Keratinocyte (primary cell): ENCODE data around the gene NFATC2. TPM values are rescaled to one million over a fixed set of nuclear protein-coding genes. Genes with fewer than 3 reads are reported as not detected.

ENCODE experiments used
- DNase-seq: peaks from one replicate; pipeline ENCODE4 v3.0.0-alpha.2; 2011; ENCODE audit warnings: low read depth, missing footprints, low spot score
- FAIRE-seq: peaks from 2 replicates; lab custom pipeline; 2011; peaks lifted over from hg19 to GRCh38; lab: Jason Lieb, UNC
- H2AFZ ChIP-seq: 2 replicates; pipeline ENCODE4 v1.6.0; 2012; ENCODE audit warnings: low read length, control low read depth, inconsistent platforms; ENCODE audit not compliant: control insufficient read depth
- H3K27ac ChIP-seq: 2 replicates; pipeline ENCODE4 v1.5.1; 2011; ENCODE audit warnings: low read length; ENCODE audit not compliant: control insufficient read depth, insufficient read depth
- H3K27me3 ChIP-seq: 3 replicates; pipeline ENCODE4 v1.6.0; 2011; ENCODE audit warnings: low read length; ENCODE audit not compliant: control insufficient read depth, insufficient read depth; ENCODE audit errors: extremely low read depth
- H3K36me3 ChIP-seq, 2 experiments: 2 replicates in 1 of 2; 3 replicates in 1 of 2; pipeline ENCODE4 v1.5.1; 2011; ENCODE audit warnings: low read length in 2 of 2, mild to moderate bottlenecking in 1 of 2; ENCODE audit not compliant: control insufficient read depth in 2 of 2, insufficient read depth in 2 of 2; ENCODE audit errors: extremely low read depth in 1 of 2
- H3K4me1 ChIP-seq: 3 replicates; pipeline ENCODE4 v1.5.1; 2011; ENCODE audit warnings: low read length; ENCODE audit not compliant: control insufficient read depth, insufficient read depth; ENCODE audit errors: extremely low read depth
- H3K4me2 ChIP-seq: 3 replicates; pipeline ENCODE4 v1.6.0; 2011; ENCODE audit warnings: low read depth, low read length; ENCODE audit not compliant: control insufficient read depth, insufficient read depth; ENCODE audit errors: extremely low read depth
- H3K4me3 ChIP-seq, 3 experiments: fragments of 200-600 bp in 1 of 3; sonication (generic) in 1 of 3; 2 replicates in 2 of 3; 3 replicates in 1 of 3; pipeline ENCODE4 v1.5.1; 2011 to 2016; ENCODE audit warnings: low read length in 3 of 3, mild to moderate bottlenecking in 3 of 3, control low read depth in 2 of 3, inconsistent platforms in 1 of 3, low read depth in 1 of 3, mixed read lengths in 1 of 3, mixed run types in 1 of 3, moderate library complexity in 1 of 3; ENCODE audit not compliant: control insufficient read depth in 2 of 3, insufficient read depth in 2 of 3; ENCODE audit errors: extremely low read depth in 1 of 3
- H3K79me2 ChIP-seq: 2 replicates; pipeline ENCODE4 v1.6.0; 2012; ENCODE audit warnings: low read length; ENCODE audit not compliant: control insufficient read depth, insufficient read depth
- H3K9ac ChIP-seq: 3 replicates; pipeline ENCODE4 v1.6.0; 2011; ENCODE audit warnings: low read length; ENCODE audit not compliant: control insufficient read depth, insufficient read depth; ENCODE audit errors: extremely low read depth
- H3K9me1 ChIP-seq: 3 replicates; pipeline ENCODE4 v1.6.0; 2011; ENCODE audit warnings: low read length; ENCODE audit not compliant: control insufficient read depth, insufficient read depth; ENCODE audit errors: extremely low read depth
- H3K9me3 ChIP-seq: 2 replicates; pipeline ENCODE4 v1.5.1; 2012; ENCODE audit warnings: low read depth, low read length; ENCODE audit not compliant: control insufficient read depth
- H4K20me1 ChIP-seq: 3 replicates; pipeline ENCODE4 v1.6.0; 2011; ENCODE audit warnings: low read length; ENCODE audit not compliant: control insufficient read depth, insufficient read depth; ENCODE audit errors: extremely low read depth
- EZH2 ChIP-seq: IDR thresholded peaks from one replicate; pipeline ENCODE4 v1.6.1; 2012; ENCODE audit warnings: inconsistent platforms, mild to moderate bottlenecking, low read length, moderate library complexity
- dilution Hi-C: fragments of 300-500 bp; cut with MboI; formaldehyde crosslinking; loops from one replicate; pipeline ENCODE4 v1.7.0; 2020; ENCODE audit warnings: low sequenced_read_pairs; ENCODE audit not compliant: extremely low pct_ligation_motif_present
- polyA plus RNA-seq, 5 experiments: library from polyadenylated mRNA; depleted of rRNA in 3 of 5; stranded (reverse) in 3 of 5; stranded (forward) in 1 of 5; unstranded in 1 of 5; fragments of >200 nt; gene quantifications; 1 replicate in 1 of 5; 2 replicates in 3 of 5; 3 replicates in 1 of 5; pipeline versions ENCODE4 v1.2.1 to v1.2.3, GENCODE V29; 2011 to 2012; ENCODE audit warnings: missing spikeins in 2 of 5, low read depth in 1 of 5, low replicate concordance in 1 of 5
- TF ChIP-seq, protein P1 (sequence below), 3 experiments: IDR thresholded peaks in 1 of 3; conservative IDR thresholded peaks in 1 of 3; optimal IDR thresholded peaks in 1 of 3; 2 replicates in 2 of 3; 3 replicates in 1 of 3; pipeline versions ENCODE3 to v1.5.1; 2011; ENCODE audit warnings: low read length in 3 of 3, mild to moderate bottlenecking in 3 of 3, moderate library complexity in 2 of 3, control low read depth in 1 of 3, inconsistent platforms in 1 of 3; ENCODE audit not compliant: insufficient read depth in 2 of 3; ENCODE audit errors: extremely low read depth in 1 of 3

The NFATC2 gene
- polyA plus RNA-seq, 1 donor (not counting 4 experiments of a cell fraction or from before 2014, with no cell fraction given): 0.05 TPM

DNA sequence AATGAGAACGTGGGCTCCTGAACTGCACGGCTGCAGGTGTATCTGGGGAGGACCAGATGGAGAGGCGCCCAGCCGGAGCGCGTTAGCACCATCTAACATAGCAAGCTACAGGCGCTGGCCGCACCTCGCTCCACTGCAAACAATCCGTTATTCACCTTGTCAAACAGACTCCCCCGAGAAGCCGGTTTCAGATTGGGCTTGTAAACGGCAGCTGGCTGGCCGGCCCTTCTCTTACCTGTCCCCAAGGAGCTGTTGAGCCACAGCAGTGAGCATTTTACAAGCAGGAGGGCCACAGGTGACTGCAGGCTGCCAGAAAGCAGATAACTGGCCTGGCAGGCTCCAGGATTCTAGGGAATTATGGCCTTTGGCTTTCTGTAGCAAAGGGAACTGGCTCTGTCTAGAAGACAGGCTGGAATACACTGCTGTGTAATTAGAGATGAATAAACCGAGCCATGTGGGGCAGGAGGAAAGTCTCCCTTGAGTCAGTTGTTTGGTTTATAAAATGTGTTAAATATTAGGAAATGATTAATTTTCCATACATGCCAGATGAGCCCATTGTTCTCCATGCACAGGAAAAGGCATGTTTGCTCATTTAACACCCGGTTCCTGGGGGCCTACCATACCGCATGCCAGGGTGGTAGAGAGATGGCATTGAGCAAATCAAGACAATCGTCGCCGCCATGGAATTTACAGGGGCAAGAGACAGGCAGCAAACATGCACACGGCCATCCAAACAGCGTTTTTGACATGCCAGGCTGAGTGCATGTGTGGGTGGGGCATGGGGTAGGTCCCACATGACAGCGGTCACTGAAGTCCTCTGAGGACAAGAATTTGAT is 159.3 kb downstream of the NFATC2 start:
- Histone ChIP-seq H3K79me2 (no peaks in the 10 kb centered on the region), H3K4me1 (peaks cover 4% of the 10 kb centered on the region), H3K9me1 (no peaks in the 10 kb centered on the region), H2AFZ (no peak overlapping the region), H3K4me3 (no peak overlapping the region), H3K9me3 (no peaks in the 10 kb centered on the region), H4K20me1 (no peaks in the 10 kb centered on the region), H3K27ac (no peak overlapping the region), H3K36me3 (no peaks in the 10 kb centered on the region), H3K27me3 (peaks cover 11% of the 10 kb centered on the region), H3K4me2 (no peak overlapping the region), H3K9ac (no peak overlapping the region)
- dilution Hi-C loops: no loop called here
- no peak for FAIRE-seq
- DNase-seq: no peak
- no peak for TF ChIP-seq EZH2
- TF ChIP-seq, protein P1, sequence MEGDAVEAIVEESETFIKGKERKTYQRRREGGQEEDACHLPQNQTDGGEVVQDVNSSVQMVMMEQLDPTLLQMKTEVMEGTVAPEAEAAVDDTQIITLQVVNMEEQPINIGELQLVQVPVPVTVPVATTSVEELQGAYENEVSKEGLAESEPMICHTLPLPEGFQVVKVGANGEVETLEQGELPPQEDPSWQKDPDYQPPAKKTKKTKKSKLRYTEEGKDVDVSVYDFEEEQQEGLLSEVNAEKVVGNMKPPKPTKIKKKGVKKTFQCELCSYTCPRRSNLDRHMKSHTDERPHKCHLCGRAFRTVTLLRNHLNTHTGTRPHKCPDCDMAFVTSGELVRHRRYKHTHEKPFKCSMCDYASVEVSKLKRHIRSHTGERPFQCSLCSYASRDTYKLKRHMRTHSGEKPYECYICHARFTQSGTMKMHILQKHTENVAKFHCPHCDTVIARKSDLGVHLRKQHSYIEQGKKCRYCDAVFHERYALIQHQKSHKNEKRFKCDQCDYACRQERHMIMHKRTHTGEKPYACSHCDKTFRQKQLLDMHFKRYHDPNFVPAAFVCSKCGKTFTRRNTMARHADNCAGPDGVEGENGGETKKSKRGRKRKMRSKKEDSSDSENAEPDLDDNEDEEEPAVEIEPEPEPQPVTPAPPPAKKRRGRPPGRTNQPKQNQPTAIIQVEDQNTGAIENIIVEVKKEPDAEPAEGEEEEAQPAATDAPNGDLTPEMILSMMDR (optimal IDR thresholded peaks at IDR 0.05 in 1 of 3, IDR thresholded peaks at IDR 0.05 in 1 of 3, conservative IDR thresholded peaks at IDR 0.05 in 1 of 3; ENCODE audit: extremely low read depth in 1 of 3, insufficient read depth in 2 of 3, low read length in 3 of 3): no peak

DNA sequence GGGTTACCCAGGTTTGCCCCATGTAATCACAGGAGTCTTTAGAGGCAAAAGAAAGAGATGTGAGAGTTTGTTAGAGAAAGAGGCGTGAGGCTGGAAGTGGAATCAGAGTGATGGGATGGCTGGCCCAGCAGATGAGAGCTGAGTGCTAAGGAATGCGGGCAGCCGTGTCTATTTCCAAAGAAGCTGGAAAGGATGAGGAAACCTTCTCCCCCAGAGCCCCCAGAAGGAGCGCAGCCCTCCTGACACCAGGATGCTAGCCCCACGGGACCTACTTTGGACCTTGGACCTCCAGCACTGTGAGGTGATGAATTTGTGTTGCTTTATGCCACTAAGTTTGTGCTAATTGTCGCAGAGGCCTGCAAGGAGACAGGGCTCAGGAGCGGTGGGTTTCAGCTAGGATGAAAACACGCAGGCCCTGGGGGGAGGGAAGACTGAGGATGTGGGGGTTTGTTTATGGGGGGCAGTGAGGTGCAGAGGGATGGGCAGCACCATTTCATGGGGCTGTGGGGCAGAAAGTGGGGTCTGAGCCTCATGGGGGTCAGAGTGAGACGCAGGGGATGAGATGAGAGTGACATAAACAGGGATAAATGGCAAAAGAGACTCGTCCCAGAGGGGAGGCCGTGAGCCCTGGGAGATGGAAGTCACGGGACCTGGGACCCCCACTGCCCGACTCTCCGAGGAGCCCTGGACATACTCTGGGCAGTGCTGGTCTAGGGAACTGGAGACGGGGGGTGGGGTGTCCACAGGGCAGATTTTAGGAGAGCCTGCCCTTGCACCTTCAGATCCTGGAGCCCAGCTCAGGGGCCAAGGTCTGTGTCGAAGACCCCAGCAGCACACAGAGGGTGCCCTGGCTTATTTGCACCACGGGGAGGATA is 160.2 kb downstream of the NFATC2 start:
- DNase-seq: no peak
- Histone ChIP-seq H3K9me1 (no peaks in the 10 kb centered on the region), H3K79me2 (no peaks in the 10 kb centered on the region), H3K27ac (no peak overlapping the region), H4K20me1 (no peaks in the 10 kb centered on the region), H3K9ac (no peak overlapping the region), H2AFZ (no peak overlapping the region), H3K4me2 (no peak overlapping the region), H3K4me1 (peaks cover 4% of the 10 kb centered on the region), H3K36me3 (no peaks in the 10 kb centered on the region), H3K9me3 (no peaks in the 10 kb centered on the region), H3K27me3 (peaks cover 8% of the 10 kb centered on the region), H3K4me3 (no peak overlapping the region)
- dilution Hi-C loops: no loop called here
- FAIRE-seq: no peak
- TF ChIP-seq EZH2: no peak
- TF ChIP-seq, protein P1 (optimal IDR thresholded peaks at IDR 0.05 in 1 of 3, IDR thresholded peaks at IDR 0.05 in 1 of 3, conservative IDR thresholded peaks at IDR 0.05 in 1 of 3; ENCODE audit: extremely low read depth in 1 of 3, insufficient read depth in 2 of 3, low read length in 3 of 3): no peak
